B cell (primary cell): Measurements from ENCODE around the gene ONECUT1.

Experiments
- EZH2 ChIP-seq: IDR thresholded peaks from 2 replicates; pipeline ENCODE4 v1.6.1; 2012; ENCODE audit warnings: borderline replicate concordance, low read depth, mild to moderate bottlenecking, moderate library complexity, low read length; ENCODE audit not compliant: insufficient read depth, poor library complexity, severe bottlenecking
- TF ChIP-seq, protein P1 (sequence below): fragments of 200-600 bp; IDR thresholded peaks from one replicate; pipeline ENCODE4 v1.8.0; 2022; ENCODE audit warnings: antibody characterized with exemption, mild to moderate bottlenecking

DNA sequence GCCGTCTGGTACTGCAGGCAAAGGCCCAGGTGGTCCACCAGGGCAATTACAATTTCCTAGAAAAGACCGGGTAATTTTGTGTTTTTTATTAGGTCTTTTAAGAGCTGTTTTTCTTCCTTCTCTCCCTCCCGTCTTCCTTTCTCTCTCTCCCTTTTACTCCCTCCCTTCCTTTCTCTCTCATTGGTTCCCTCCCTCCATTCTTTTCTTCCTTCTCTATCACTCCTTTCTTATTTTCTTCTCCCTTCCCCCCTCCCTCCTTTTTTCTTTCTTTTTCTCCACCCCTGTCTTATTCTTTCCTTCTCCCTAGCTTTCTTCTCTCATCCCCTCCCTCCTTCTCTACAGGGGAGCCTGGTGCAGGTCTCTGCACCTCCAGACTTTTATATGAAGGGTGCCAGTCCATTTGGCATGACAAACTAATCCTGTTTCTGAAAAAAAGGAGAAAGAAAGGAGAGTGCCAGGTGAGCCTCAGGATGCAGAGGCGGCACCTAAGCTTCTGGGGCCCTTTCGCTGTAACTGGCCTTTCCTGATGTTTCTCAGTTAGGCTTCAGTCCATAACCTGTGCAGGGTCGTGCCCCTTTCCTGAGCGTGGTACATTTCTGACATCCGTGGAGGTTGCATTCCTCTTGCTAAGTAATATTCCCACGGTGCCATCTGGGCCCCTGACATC lies 9.1 kb upstream of the ONECUT1 start:
- peak; percentile 4 for TF ChIP-seq EZH2
- TF ChIP-seq, protein P1, sequence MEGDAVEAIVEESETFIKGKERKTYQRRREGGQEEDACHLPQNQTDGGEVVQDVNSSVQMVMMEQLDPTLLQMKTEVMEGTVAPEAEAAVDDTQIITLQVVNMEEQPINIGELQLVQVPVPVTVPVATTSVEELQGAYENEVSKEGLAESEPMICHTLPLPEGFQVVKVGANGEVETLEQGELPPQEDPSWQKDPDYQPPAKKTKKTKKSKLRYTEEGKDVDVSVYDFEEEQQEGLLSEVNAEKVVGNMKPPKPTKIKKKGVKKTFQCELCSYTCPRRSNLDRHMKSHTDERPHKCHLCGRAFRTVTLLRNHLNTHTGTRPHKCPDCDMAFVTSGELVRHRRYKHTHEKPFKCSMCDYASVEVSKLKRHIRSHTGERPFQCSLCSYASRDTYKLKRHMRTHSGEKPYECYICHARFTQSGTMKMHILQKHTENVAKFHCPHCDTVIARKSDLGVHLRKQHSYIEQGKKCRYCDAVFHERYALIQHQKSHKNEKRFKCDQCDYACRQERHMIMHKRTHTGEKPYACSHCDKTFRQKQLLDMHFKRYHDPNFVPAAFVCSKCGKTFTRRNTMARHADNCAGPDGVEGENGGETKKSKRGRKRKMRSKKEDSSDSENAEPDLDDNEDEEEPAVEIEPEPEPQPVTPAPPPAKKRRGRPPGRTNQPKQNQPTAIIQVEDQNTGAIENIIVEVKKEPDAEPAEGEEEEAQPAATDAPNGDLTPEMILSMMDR: peak; percentile 9
